ENCODE results near the gene KDM5B. TPM values are rescaled to one million over a fixed set of nuclear protein-coding genes. Genes with fewer than 3 reads are reported as not detected.

Gene KDM5B
- total RNA-seq, 1 experiment from 2014 or later, result 22.2 TPM

- peak; percentile 55 for DNase-seq (ENCODE audit: low spot score)
- in situ Hi-C loops (cut with HindIII; ENCODE audit: low sequenced_read_pairs), result no loop called here
Measured at GRCh38 chr1:202694314-202694713, 113.9 kb downstream of the KDM5B start.

DNA sequence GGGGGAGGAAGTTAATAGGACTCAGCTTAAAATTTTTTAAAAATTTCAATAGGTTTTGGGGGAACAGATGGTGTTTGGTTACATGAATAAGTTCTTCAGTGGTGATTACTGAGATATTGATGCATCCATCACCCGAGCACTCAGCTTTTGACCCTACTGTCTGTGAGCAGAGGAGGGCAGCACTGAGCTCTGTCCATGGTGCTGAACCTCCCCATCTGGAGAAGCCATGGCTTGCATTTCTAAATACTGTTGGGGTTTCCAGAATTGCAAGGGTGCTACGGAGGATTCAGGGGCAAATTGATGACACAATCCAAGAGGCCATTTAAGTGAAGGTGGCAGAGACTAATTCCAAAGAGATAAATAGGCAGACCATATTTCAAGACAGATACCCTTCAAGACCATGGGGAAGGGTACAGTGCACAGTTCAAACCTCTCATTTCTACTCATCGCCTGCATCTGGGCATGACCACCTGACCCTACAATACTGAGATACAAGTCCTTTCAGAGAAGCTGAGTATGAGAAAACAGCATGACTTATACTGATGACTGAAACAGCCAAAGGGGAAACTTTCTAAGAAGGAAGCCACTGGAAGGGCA, 115.2 kb downstream of the KDM5B start:
- in situ Hi-C loops (cut with HindIII; ENCODE audit: low sequenced_read_pairs), result no loop called here
- DNase-seq (ENCODE audit: low spot score), result no peak

GRCh38 chr1:202691816-202692215, 116.4 kb downstream of the KDM5B start:
- no peak for DNase-seq (ENCODE audit: low spot score)
- in situ Hi-C loops (cut with HindIII; ENCODE audit: low sequenced_read_pairs), result no loop called here

GRCh38 chr1:202689493-202690342, 118.5 kb downstream of the KDM5B start:
- in situ Hi-C loops (cut with HindIII; ENCODE audit: low sequenced_read_pairs), result no loop called here
- DNase-seq (ENCODE audit: low spot score), result no peak

DNA sequence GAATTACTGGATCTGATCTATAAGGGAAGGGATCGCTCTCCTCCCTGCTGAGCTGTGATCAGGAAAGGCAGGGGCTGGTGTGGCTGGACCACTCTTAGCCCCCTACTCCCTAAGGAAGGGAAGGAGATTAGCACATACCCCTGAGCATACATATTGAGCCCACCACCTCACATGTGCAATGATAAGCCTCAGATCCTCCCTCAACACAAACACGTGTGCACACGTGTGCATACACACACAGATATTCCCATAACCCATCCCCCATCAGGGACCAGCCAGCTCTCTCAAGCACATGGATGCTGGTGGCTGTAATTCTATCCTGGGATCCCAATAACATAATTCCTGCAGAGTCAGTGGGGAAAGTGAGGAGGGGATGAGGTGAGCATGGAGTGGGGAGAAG, 119.1 kb downstream of the KDM5B start:
- in situ Hi-C loops (cut with HindIII; ENCODE audit: low sequenced_read_pairs), result no loop called here
- no peak for DNase-seq (ENCODE audit: low spot score)

GRCh38 chr1:202688401-202688800, 119.8 kb downstream of the KDM5B start:
- in situ Hi-C loops (cut with HindIII; ENCODE audit: low sequenced_read_pairs), result no loop called here

DNA sequence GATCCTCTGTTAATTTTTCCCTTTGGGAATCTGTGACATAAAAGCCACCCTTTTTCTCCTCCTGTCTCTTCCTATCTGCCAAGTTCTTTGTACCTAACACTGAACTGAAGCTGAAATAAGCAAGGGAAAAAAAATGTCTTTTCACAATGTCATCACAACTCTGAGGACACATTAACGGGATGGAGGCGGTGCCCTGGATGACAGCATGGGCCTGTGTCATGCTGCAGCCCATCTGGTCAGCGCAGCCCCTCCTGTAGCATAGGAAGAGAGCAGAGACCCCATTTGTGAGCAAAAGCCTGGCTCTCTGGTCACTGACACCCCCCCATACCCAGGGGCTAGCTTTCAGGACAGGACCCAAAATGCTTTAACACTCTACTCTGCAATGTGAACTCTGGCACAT, 120.4 kb downstream of the KDM5B start:
- in situ Hi-C loops (cut with HindIII; ENCODE audit: low sequenced_read_pairs), result no loop called here
- DNase-seq (ENCODE audit: low spot score), result no peak

More at GRCh38 chr1:202688401-202688800, 119.8 kb downstream of the KDM5B start:
- peak; percentile 79 for DNase-seq (ENCODE audit: low spot score)

- DNase-seq (ENCODE audit: low spot score), result no peak
- in situ Hi-C loops (cut with HindIII; ENCODE audit: low sequenced_read_pairs), result no loop called here
Measured at GRCh38 chr1:202687370-202687769, 120.9 kb downstream of the KDM5B start.

GRCh38 chr1:202685641-202686040, 122.6 kb downstream of the KDM5B start:
- in situ Hi-C loops (cut with HindIII; ENCODE audit: low sequenced_read_pairs), result no loop called here
- DNase-seq (ENCODE audit: low spot score), result no peak

- no peak for DNase-seq (ENCODE audit: low spot score)
- in situ Hi-C loops (cut with HindIII; ENCODE audit: low sequenced_read_pairs), result no loop called here
Measured at GRCh38 chr1:202684716-202685115, 123.5 kb downstream of the KDM5B start.

DNA sequence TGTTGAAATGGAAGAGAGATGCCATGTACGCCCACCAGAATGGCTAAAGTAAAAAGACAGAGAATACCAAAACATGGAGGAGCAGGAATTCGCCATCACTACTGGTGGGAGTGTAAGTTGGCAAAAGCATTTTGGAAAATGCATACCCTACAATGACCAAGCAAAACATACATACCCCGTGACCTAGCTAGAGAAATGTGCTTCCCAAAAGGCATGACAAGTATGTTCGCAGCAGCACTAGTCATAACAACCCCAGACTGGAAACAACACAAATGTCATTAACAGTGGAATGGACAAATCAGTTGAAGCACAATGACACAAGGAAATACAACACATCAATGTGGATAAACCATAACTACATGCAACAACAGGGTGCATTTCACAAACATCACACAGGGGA, 125.2 kb downstream of the KDM5B start:
- in situ Hi-C loops (cut with HindIII; ENCODE audit: low sequenced_read_pairs), result no loop called here
- no peak for DNase-seq (ENCODE audit: low spot score)

GRCh38 chr1:202682477-202682876, 125.7 kb downstream of the KDM5B start:
- in situ Hi-C loops (cut with HindIII; ENCODE audit: low sequenced_read_pairs), result no loop called here

DNA sequence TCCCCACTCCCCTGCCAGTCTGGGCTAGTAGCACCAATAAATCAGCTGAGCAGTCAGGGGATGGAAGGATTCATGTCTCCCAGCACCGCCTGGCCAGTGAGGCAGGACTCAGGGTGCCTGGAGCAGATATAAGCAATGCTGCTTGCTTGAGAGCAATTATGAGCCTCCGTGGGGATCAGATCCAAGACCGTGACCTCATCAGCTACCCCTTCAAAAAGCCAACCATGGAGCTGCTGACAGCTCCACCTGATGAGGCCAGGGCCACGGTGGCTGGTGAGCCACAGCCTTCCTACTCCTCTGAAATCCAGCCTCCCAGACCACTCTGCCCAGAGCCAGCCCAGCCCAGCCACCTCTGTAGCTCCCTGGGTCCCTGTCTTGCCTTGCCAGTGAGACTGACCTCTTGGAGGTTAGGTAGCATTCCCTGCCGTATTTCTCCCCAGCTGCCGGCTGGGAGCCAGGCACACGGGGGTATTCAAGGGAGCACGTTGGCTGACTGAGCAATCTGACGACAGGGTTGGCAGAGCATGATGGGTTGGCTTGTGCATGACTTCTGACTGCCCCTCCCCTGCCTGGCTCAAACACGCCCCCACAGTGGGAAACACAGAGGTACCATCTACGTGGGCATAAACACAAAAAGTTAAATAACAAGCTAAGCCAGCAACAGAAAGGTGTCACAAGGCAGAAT, 126.3 kb downstream of the KDM5B start:
- DNase-seq (ENCODE audit: low spot score), result no peak
- in situ Hi-C loops (cut with HindIII; ENCODE audit: low sequenced_read_pairs), result no loop called here

More at GRCh38 chr1:202682477-202682876, 125.7 kb downstream of the KDM5B start:
- no peak for DNase-seq (ENCODE audit: low spot score)

DNA sequence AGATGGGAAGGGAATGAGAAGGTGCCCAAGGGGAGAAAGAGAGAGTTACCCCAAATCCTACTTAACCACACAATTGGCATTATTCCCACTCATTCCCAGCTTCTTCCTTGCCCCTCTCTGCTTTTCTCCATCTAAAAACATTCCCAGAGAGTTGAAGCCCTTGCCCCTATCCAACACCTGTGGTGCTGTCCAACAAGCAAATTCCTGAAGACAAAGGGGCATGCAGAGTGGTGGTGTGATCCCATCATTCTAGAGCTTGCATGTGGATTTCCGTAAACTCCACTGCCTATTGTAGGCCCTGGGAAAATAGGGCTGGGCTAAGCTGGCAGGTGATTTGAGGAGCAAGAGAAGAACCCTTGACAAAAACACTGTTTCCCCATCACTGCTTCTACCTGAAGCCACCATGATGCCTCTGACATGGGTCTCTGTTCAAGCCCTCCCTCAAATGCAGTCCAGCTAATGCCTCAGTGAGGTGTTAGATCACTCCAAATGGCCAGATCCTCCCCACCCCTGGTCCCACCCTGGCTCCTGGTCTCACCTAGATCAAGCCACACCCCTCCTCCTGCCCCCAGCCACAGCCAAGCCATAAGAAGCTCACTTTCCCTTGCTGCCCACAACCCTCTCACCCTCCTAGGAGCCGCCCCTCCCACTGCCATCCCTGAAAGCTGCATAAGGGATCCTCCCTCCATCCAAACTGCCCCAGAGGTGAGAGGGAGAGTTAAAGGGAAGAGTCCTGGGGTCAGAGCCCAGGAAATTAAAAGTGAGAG, 127.5 kb downstream of the KDM5B start:
- DNase-seq (ENCODE audit: low spot score), result no peak
- in situ Hi-C loops (cut with HindIII; ENCODE audit: low sequenced_read_pairs), result no loop called here

- in situ Hi-C loops (cut with HindIII; ENCODE audit: low sequenced_read_pairs), result no loop called here
- no peak for DNase-seq (ENCODE audit: low spot score)
Measured at GRCh38 chr1:202679406-202680177, 128.6 kb downstream of the KDM5B start.

DNA sequence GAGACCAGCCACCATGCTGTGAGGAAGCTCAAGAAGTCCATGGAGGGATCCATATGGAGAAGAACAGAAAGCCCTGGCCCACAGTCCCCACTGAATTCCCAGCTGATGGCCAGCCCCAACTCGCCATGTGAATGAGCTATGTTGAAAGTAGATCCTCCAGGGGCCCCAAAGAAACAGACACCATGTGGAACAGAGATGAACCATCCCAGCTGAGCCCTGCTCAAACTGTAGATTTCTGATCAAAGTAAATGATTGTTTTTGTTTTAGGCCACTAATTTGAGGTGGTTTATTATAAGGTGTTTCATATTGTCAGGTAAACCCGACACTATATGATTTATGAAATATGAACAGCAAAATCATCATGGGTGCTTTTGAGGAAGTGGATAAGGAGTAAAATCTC, 130.8 kb downstream of the KDM5B start:
- in situ Hi-C loops (cut with HindIII; ENCODE audit: low sequenced_read_pairs), result no loop called here
- no peak for DNase-seq (ENCODE audit: low spot score)
